Mesodermal cell (in vitro differentiated cells): ENCODE results near the gene MTA3.

Experiments used
- H3K27ac ChIP-seq: 2 replicates; pipeline ENCODE4 v1.7.0; 2013; ENCODE audit warnings: mild to moderate bottlenecking, low read depth, low read length, moderate library complexity; ENCODE audit not compliant: severe bottlenecking
- H3K36me3 ChIP-seq: 2 replicates; pipeline ENCODE4 v1.7.1; 2013; ENCODE audit warnings: mild to moderate bottlenecking, low read length, moderate library complexity; ENCODE audit not compliant: control insufficient read depth, insufficient read depth
- H3K4me1 ChIP-seq: one replicate; pipeline ENCODE4 v1.7.1; 2013; ENCODE audit warnings: mild to moderate bottlenecking, low read length; ENCODE audit not compliant: insufficient read depth, control insufficient read depth, poor library complexity, severe bottlenecking
- H3K4me3 ChIP-seq: 2 replicates; pipeline ENCODE4 v1.7.0; 2013; ENCODE audit warnings: low read length, control low read depth, mild to moderate bottlenecking; ENCODE audit not compliant: insufficient read depth, poor library complexity, severe bottlenecking; ENCODE audit errors: extremely low read depth
- H3K9me3 ChIP-seq: 2 replicates; pipeline ENCODE4 v1.7.1; 2013; ENCODE audit warnings: mild to moderate bottlenecking, low read length, moderate library complexity; ENCODE audit not compliant: control insufficient read depth
- WGBS, 2 experiments: methylation state at CpG; one replicate each; pipeline ENCODE4 v1.1.5; 2013; ENCODE audit warnings: missing lambda C conversion rate in 2 of 2; ENCODE audit not compliant: insufficient coverage in 2 of 2; 5-methylcytosine and 5-hydroxymethylcytosine counted together

Gene MTA3

GRCh38 chr2:42752314-42752713 lies 183.9 kb downstream of the MTA3 start:
- Histone ChIP-seq H3K36me3 (no peaks in the 10 kb centered on the region), H3K27ac (no peak overlapping the region), H3K4me1 (peaks cover 11% of the 10 kb centered on the region), H3K4me3 (no peak overlapping the region), H3K9me3 (no peaks in the 10 kb centered on the region)
- WGBS, 2 experiments = 83 to 100% methylated on average over 1 of the region's 2 CpGs

- H3K4me1 ChIP-seq = peaks cover 11% of the 10 kb centered on the region
- no peaks in the 10 kb centered on the region for H3K9me3 ChIP-seq
- 94 to 97% methylated on average over 20 of the region's 24 CpGs for WGBS, 2 experiments
- no peak overlapping the region for H3K27ac ChIP-seq
- no peak overlapping the region for H3K4me3 ChIP-seq
- no peaks in the 10 kb centered on the region for H3K36me3 ChIP-seq
Measured at GRCh38 chr2:42752816-42753813, 184.7 kb downstream of the MTA3 start.

GRCh38 chr2:42754021-42754775 lies 185.8 kb downstream of the MTA3 start:
- Histone ChIP-seq H3K27ac (no peak overlapping the region), H3K4me1 (peaks cover 11% of the 10 kb centered on the region), H3K9me3 (no peaks in the 10 kb centered on the region), H3K4me3 (no peak overlapping the region), H3K36me3 (no peaks in the 10 kb centered on the region)
- 96 to 97% methylated on average over 7 to 10 of the region's 11 CpGs for WGBS, 2 experiments

- WGBS, 2 experiments = 82 to 83% methylated on average over 6 of the region's 8 CpGs
- Histone ChIP-seq H3K9me3 (no peaks in the 10 kb centered on the region), H3K27ac (no peak overlapping the region), H3K4me1 (peaks cover 11% of the 10 kb centered on the region), H3K36me3 (no peaks in the 10 kb centered on the region), H3K4me3 (no peak overlapping the region)
Measured at GRCh38 chr2:42754776-42755140, 186.3 kb downstream of the MTA3 start.

- no peaks in the 10 kb centered on the region for H3K36me3 ChIP-seq
- H3K9me3 ChIP-seq = no peaks in the 10 kb centered on the region
- WGBS, 2 experiments = 94 to 97% methylated on average over 2 to 11 of the region's 14 CpGs
- no peak overlapping the region for H3K4me3 ChIP-seq
- no peak overlapping the region for H3K27ac ChIP-seq
- peaks cover 11% of the 10 kb centered on the region for H3K4me1 ChIP-seq
Measured at GRCh38 chr2:42755191-42755880, 186.9 kb downstream of the MTA3 start.

GRCh38 chr2:42756150-42756775 lies 187.8 kb downstream of the MTA3 start:
- Histone ChIP-seq H3K4me3 (no peak overlapping the region), H3K36me3 (no peaks in the 10 kb centered on the region), H3K4me1 (peaks cover 11% of the 10 kb centered on the region), H3K9me3 (no peaks in the 10 kb centered on the region), H3K27ac (no peak overlapping the region)
- WGBS, 2 experiments = 89 to 92% methylated on average over 5 to 7 of the region's 10 CpGs

GRCh38 chr2:42756966-42757513 lies 188.6 kb downstream of the MTA3 start:
- WGBS, 2 experiments = 95 to 100% methylated on average over 4 to 6 of the region's 6 CpGs
- H3K27ac ChIP-seq = no peak overlapping the region
- no peaks in the 10 kb centered on the region for H3K36me3 ChIP-seq

GRCh38 chr2:42757981-42758740 lies 189.7 kb downstream of the MTA3 start:
- Histone ChIP-seq H3K36me3 (no peaks in the 10 kb centered on the region), H3K9me3 (no peaks in the 10 kb centered on the region), H3K27ac (no peak overlapping the region), H3K4me1 (peaks cover 11% of the 10 kb centered on the region), H3K4me3 (no peak overlapping the region)
- WGBS, 2 experiments = 93 to 100% methylated on average over 2 to 3 of the region's 4 CpGs

More at GRCh38 chr2:42756966-42757513, 188.6 kb downstream of the MTA3 start:
- Histone ChIP-seq H3K4me1 (peaks cover 11% of the 10 kb centered on the region), H3K4me3 (no peak overlapping the region), H3K9me3 (no peaks in the 10 kb centered on the region)

GRCh38 chr2:42758751-42759150 lies 190.3 kb downstream of the MTA3 start:
- H3K4me1 ChIP-seq = peaks cover 7% of the 10 kb centered on the region
- no peaks in the 10 kb centered on the region for H3K9me3 ChIP-seq
- H3K36me3 ChIP-seq = no peaks in the 10 kb centered on the region
- no peak overlapping the region for H3K4me3 ChIP-seq
- H3K27ac ChIP-seq = no peak overlapping the region
- WGBS, 2 experiments = 100% methylated on average over 1 of the region's 1 CpG
